Loucy (cell line): ENCODE results near the gene FRMD8.
A peak's percentile ranks its signal among the peaks of the same experiment; 100 is the strongest.

Source experiments
- EZH2phosphoT487 ChIP-seq: fragments of 200-600 bp; IDR thresholded peaks from 2 replicates; pipeline ENCODE4 v1.6.1; 2018; ENCODE audit warnings: antibody characterized with exemption, mild to moderate bottlenecking, moderate library complexity, borderline replicate concordance
- TF ChIP-seq, protein P1 (sequence below): fragments of 200-600 bp; sonication (generic); conservative IDR thresholded peaks from 2 replicates; pipeline ENCODE4 v1.5.1; 2014; ENCODE audit warnings: mild to moderate bottlenecking, antibody characterized with exemption, low read length

DNA sequence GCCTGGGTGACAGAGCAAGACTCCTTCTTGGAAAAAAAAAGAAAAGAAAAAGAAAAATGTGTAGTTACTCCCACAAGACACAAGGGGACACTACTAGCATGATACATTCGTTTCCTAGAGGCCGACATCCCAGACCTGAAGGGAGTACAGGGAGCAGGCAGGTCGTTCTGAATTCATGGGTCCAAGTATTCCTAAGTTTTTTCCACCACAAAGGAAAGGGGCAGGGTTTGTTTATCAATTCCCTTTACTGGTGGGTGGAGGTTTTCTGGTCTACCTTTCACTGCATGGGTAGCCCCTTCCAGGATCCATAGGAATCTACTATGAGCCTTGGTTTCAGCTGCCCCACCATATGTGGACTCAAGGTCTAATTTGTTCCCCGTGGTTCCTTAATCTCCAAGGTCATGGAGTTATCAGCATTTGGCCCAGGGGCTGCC, 20.1 kb upstream of the FRMD8 start:
- TF ChIP-seq, protein P1, sequence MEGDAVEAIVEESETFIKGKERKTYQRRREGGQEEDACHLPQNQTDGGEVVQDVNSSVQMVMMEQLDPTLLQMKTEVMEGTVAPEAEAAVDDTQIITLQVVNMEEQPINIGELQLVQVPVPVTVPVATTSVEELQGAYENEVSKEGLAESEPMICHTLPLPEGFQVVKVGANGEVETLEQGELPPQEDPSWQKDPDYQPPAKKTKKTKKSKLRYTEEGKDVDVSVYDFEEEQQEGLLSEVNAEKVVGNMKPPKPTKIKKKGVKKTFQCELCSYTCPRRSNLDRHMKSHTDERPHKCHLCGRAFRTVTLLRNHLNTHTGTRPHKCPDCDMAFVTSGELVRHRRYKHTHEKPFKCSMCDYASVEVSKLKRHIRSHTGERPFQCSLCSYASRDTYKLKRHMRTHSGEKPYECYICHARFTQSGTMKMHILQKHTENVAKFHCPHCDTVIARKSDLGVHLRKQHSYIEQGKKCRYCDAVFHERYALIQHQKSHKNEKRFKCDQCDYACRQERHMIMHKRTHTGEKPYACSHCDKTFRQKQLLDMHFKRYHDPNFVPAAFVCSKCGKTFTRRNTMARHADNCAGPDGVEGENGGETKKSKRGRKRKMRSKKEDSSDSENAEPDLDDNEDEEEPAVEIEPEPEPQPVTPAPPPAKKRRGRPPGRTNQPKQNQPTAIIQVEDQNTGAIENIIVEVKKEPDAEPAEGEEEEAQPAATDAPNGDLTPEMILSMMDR: peak; percentile 69
- no peak for TF ChIP-seq EZH2phosphoT487
